Measurements from ENCODE around the gene PSME2.

The PSME2 gene

GRCh38 chr14:24150993-24151392 lies 4.6 kb upstream of the PSME2 start:
- no peak for DNase-seq

- DNase-seq = no peak
Observed at GRCh38 chr14:24150567-24150966, 4.2 kb upstream of the PSME2 start.

GRCh38 chr14:24150061-24150460 lies 3.7 kb upstream of the PSME2 start:
- no peak for DNase-seq

- no peak for DNase-seq
Observed at GRCh38 chr14:24149302-24149969, 3.0 kb upstream of the PSME2 start.

GRCh38 chr14:24147761-24148428 lies 1.5 kb upstream of the PSME2 start:
- no peak for DNase-seq

GRCh38 chr14:24146978-24147760 lies 759 bp upstream of the PSME2 start, which contains the start of gene RNF31:
Gene RNF31, plus strand, starts transcription at chr14:24147498. Its CDS starts 201 bp downstream, at chr14:24147699.
- peak; percentile 98 for DNase-seq

- DNase-seq = no peak
Observed at GRCh38 chr14:24145690-24146452, 539 bp downstream of the PSME2 start.

GRCh38 chr14:24145219-24145618 lies 1.2 kb downstream of the PSME2 start:
- no peak for DNase-seq

GRCh38 chr14:24144451-24144850 lies 2.0 kb downstream of the PSME2 start:
- no peak for DNase-seq

GRCh38 chr14:24143511-24143910 lies 2.9 kb downstream of the PSME2 start:
- DNase-seq = no peak

- peak; percentile 99 for DNase-seq
Observed at GRCh38 chr14:24141097-24141880, 5.1 kb downstream of the PSME2 start, which contains the start of gene EMC9. Gene EMC9, minus strand, starts transcription at chr14:24141591. Its CDS starts 287 bp downstream, at chr14:24141304.

GRCh38 chr14:24139272-24139934 lies 7.0 kb downstream of the PSME2 start:
- no peak for DNase-seq

- DNase-seq = no peak
Observed at GRCh38 chr14:24138396-24139271, 7.8 kb downstream of the PSME2 start.

- no peak for DNase-seq
Observed at GRCh38 chr14:24137529-24138395, 8.6 kb downstream of the PSME2 start.

GRCh38 chr14:24136684-24137528 lies 9.5 kb downstream of the PSME2 start:
- DNase-seq = no peak

GRCh38 chr14:24135834-24136683 lies 10.4 kb downstream of the PSME2 start, which contains the start of gene PSME1:
Gene PSME1, plus strand, starts transcription at chr14:24136194. Its CDS starts 69 bp downstream, at chr14:24136263.
- DNase-seq = peak; percentile 93

- DNase-seq = no peak
Observed at GRCh38 chr14:24135584-24135833, 10.9 kb downstream of the PSME2 start.

- DNase-seq = no peak
Observed at GRCh38 chr14:24133735-24134134, 12.7 kb downstream of the PSME2 start.

Data from left hindlimb (tissue), 1 donor.